ENCODE results near the gene MRPS7.
"Not testable (repeated sequence)": the region's sequence is repeated elsewhere in the genome, so short reads cannot be mapped to it uniquely, and the experiment has no call there.

Gene MRPS7

GRCh38 chr17:75285123-75285522, 23.4 kb downstream of the MRPS7 start:
- DNase-seq (ENCODE audit: low read depth, low spot score), result no peak
- no peak for TF ChIP-seq CTCF (IDR thresholded peaks at IDR 0.05; ENCODE audit: insufficient read depth, low read length, missing control alignments)
- POLR2A ChIA-PET, result no interaction called here
- H3K4me3 ChIP-seq (ENCODE audit: low read depth, low read length), result no peak overlapping the region
- CTCF ChIA-PET, result interaction anchor here (8.2 kb wide), 1 partner anchor 14 kb away, joined by 76 read pairs; the partner anchor contains the start of gene MIF4GD

DNA sequence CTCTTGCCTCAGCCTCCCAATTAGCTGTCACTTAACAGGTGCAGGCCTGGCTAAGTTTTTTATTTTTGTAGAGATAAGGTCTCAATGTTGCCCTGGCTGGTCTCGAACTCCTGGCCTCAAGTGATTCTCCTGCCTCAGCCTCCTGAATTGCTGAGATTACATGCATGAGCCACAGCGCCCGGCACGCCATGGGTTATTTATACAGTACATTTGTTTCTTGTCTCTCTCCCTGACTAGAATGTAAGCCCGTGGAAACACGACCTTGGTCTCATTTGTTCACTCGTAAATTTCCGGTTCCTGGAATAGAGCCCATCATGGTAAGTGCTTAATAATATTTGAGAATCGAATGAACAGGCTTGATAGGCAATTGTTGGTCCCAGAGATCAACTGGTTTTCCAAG, 25.5 kb downstream of the MRPS7 start:
- CTCF ChIA-PET, result no interaction called here
- no peak overlapping the region for H3K4me3 ChIP-seq (ENCODE audit: low read depth, low read length)
- no peak for DNase-seq (ENCODE audit: low read depth, low spot score)
- no peak for TF ChIP-seq CTCF (IDR thresholded peaks at IDR 0.05; ENCODE audit: insufficient read depth, low read length, missing control alignments)
- POLR2A ChIA-PET, result no interaction called here

DNA sequence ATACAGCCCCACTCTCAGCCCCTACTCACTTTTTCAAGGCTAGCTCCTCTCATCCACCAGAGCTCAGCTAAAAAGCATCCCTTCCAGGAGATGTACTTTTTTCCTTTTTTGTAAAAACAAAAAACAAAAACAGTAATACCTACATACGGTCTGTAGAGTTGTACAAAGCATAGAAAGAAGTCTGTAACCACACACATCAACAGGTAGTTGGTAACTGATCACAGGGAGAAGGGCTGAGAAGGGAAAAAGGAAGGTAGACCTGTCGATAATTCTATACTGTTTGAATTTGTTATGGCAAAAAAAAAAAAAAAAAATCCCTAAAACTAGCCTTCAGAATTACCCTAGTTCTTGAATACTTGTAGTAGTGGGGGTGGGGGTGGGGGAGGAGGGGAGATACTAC, 26.7 kb downstream of the MRPS7 start:
- H3K4me3 ChIP-seq (ENCODE audit: low read depth, low read length), result peak overlapping the region; percentile 92
- no peak for DNase-seq (ENCODE audit: low read depth, low spot score)
- CTCF ChIA-PET, result interaction anchor here (1.2 to 5.7 kb wide), 4 partner anchors 17 to 115 kb away, joined by 5 to 54 read pairs (median 11); partner anchors contain the start of gene MIF4GD
- POLR2A ChIA-PET, result interaction anchor here (0.8 kb wide), 1 partner anchor 168 kb away, joined by 4 read pairs; the partner anchor contains the start of gene TMEM94
- TF ChIP-seq CTCF (IDR thresholded peaks at IDR 0.05; ENCODE audit: insufficient read depth, low read length, missing control alignments), result no peak

DNA sequence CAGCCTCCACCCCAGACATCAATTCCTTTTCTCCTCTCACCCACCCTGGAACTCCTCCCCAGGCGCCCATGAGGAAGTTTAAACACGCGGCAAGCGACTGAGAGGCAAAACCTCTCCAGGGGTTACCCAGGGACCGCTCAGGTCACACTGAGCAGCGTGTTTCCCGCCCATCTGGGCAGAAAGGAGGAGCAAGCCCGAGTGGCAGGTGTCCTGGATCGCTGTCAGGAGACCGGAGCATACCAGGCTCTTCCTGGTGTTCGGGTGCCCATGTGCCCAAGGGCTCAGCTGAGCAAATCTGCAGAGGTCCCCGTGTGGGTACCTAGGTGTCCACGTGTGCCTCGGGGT, 27.1 kb downstream of the MRPS7 start:
- TF ChIP-seq CTCF (IDR thresholded peaks at IDR 0.05; ENCODE audit: insufficient read depth, low read length, missing control alignments), result no peak
- ChIA-PET CTCF (interaction anchor here (0.9 to 5.7 kb wide), 6 partner anchors 17 to 123 kb away, joined by 5 to 54 read pairs (median 6); partner anchors contain the start of gene MIF4GD), POLR2A (interaction anchor here (0.7 to 1.4 kb wide), 7 partner anchors 11 to 167 kb away, joined by 3 to 23 read pairs (median 8); partner anchors contain the start of genes GGA3, GRB2, MIF4GD and MRPS7)
- peak overlapping the region; percentile 92 for H3K4me3 ChIP-seq (ENCODE audit: low read depth, low read length)
- DNase-seq (ENCODE audit: low read depth, low spot score), result no peak

- CTCF ChIA-PET, result interaction anchor here (0.9 to 5.7 kb wide), 7 partner anchors 18 to 123 kb away, joined by 4 to 54 read pairs (median 6); partner anchors contain the start of gene MIF4GD
- DNase-seq (ENCODE audit: low read depth, low spot score), result peak; percentile 90
- TF ChIP-seq CTCF (IDR thresholded peaks at IDR 0.05; ENCODE audit: insufficient read depth, low read length, missing control alignments), result no peak
- POLR2A ChIA-PET, result interaction anchor here (0.6 to 1.4 kb wide), 11 partner anchors 12 to 167 kb away, joined by 3 to 23 read pairs (median 4); partner anchors contain the start of genes GGA3, GRB2, MIF4GD and MRPS7
- peak within 1 kb of the TSS; percentile 92 for H3K4me3 ChIP-seq (ENCODE audit: low read depth, low read length)
These were observed 27.6 kb downstream of the MRPS7 start, which contains the start of gene SLC25A19 for GRCh38 chr17:75289115-75289831. Gene SLC25A19 (minus strand): TSS chr17:75289433. CDS start chr17:75286764, 2,669 bp downstream.

GRCh38 chr17:75289832-75290337, 28.2 kb downstream of the MRPS7 start:
- DNase-seq (ENCODE audit: low read depth, low spot score), result no peak

DNA sequence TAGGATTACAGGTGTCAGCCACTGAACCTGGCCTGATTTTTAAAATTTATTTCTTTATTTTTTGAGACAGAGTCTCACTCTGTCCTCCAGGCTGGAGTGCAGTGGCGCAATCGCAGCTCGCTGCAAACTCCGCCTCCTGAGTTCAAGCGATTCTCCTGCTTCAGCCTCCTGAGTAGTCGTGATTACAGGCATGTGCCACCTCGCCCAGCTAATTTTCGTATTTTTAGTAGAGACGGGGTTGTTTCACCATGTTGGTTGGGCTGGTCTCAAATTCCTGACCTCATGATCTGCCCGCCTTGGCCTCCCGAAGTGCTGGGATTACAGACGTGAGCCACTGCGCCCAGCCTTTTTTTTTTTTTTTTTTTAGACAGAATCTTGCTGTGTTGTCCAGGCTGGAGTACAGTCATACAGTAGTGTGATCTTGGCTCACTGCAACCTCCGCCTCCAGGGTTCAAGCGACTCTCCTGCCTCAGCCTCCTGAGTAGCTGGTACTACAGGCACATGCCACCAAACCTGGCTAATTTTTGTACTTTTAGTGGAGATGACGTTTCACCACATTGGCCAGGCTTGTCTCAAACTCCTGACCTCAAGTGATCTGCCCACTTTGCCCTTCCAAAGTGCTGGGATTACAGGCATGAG, 31.2 kb downstream of the MRPS7 start:
- CTCF ChIA-PET, result interaction anchor here (5.7 kb wide), 1 partner anchor 21 kb away, joined by 54 read pairs; the partner anchor contains the start of gene MIF4GD
- DNase-seq (ENCODE audit: low read depth, low spot score); POLR2A ChIA-PET; H3K4me3 ChIP-seq (ENCODE audit: low read depth, low read length): not testable (repeated sequence)

More at GRCh38 chr17:75289832-75290337, 28.2 kb downstream of the MRPS7 start:
- ChIA-PET CTCF (interaction anchor here (0.9 to 5.7 kb wide), 7 partner anchors 18 to 122 kb away, joined by 4 to 54 read pairs (median 6); partner anchors contain the start of gene MIF4GD), POLR2A (interaction anchor here (0.6 to 1.4 kb wide), 10 partner anchors 12 to 133 kb away, joined by 3 to 23 read pairs (median 4); partner anchors contain the start of genes GGA3, GRB2, MIF4GD and MRPS7)
- peak overlapping the region; percentile 90 for H3K4me3 ChIP-seq (ENCODE audit: low read depth, low read length)
- TF ChIP-seq CTCF (IDR thresholded peaks at IDR 0.05; ENCODE audit: insufficient read depth, low read length, missing control alignments), result no peak

All from AG04449 (cell line).